Measurements from ENCODE around the gene CNNM1.

CNNM1 gene

GRCh38 chr10:99375426-99375825, 46.3 kb downstream of the CNNM1 start:
- TF ChIP-seq POLR2A (IDR thresholded peaks at IDR 0.05; ENCODE audit: low read depth, low read length) (no peak), POLR2AphosphoS5 (IDR thresholded peaks at IDR 0.05; ENCODE audit: low read depth, low read length) (no peak), TAF1 (IDR thresholded peaks at IDR 0.05; ENCODE audit: borderline replicate concordance, low read depth, low read length) (no peak)
- DNase-seq (ENCODE audit: insufficient read length) (no peak), FAIRE-seq (no peak)

- TF ChIP-seq POLR2A (IDR thresholded peaks at IDR 0.05; ENCODE audit: low read depth, low read length), result no peak
- no peak for TF ChIP-seq TAF1 (IDR thresholded peaks at IDR 0.05; ENCODE audit: borderline replicate concordance, low read depth, low read length)
- no peak for TF ChIP-seq POLR2AphosphoS5 (IDR thresholded peaks at IDR 0.05; ENCODE audit: low read depth, low read length)
- no peak for DNase-seq (ENCODE audit: insufficient read length)
- no peak for FAIRE-seq
Observed at GRCh38 chr10:99382176-99382575, 53.0 kb downstream of the CNNM1 start.

GRCh38 chr10:99387071-99387470, 57.9 kb downstream of the CNNM1 start:
- FAIRE-seq, result no peak
- no peak for TF ChIP-seq TAF1 (IDR thresholded peaks at IDR 0.05; ENCODE audit: borderline replicate concordance, low read depth, low read length)
- no peak for TF ChIP-seq POLR2AphosphoS5 (IDR thresholded peaks at IDR 0.05; ENCODE audit: low read depth, low read length)
- TF ChIP-seq POLR2A (IDR thresholded peaks at IDR 0.05; ENCODE audit: low read depth, low read length), result no peak

GRCh38 chr10:99387541-99387940, 58.4 kb downstream of the CNNM1 start:
- no peak for FAIRE-seq
- DNase-seq (ENCODE audit: insufficient read length), result no peak
- TF ChIP-seq POLR2AphosphoS5 (IDR thresholded peaks at IDR 0.05; ENCODE audit: low read depth, low read length) (no peak), POLR2A (IDR thresholded peaks at IDR 0.05; ENCODE audit: low read depth, low read length) (no peak), TAF1 (IDR thresholded peaks at IDR 0.05; ENCODE audit: borderline replicate concordance, low read depth, low read length) (no peak)

More at GRCh38 chr10:99387071-99387470, 57.9 kb downstream of the CNNM1 start:
- no peak for DNase-seq (ENCODE audit: insufficient read length)

- no peak for FAIRE-seq
- no peak for DNase-seq (ENCODE audit: insufficient read length)
Observed at GRCh38 chr10:99389729-99390480, 60.7 kb downstream of the CNNM1 start.

GRCh38 chr10:99391346-99391745, 62.2 kb downstream of the CNNM1 start:
- no peak for DNase-seq (ENCODE audit: insufficient read length)
- TF ChIP-seq POLR2A (IDR thresholded peaks at IDR 0.05; ENCODE audit: low read depth, low read length) (no peak), TAF1 (IDR thresholded peaks at IDR 0.05; ENCODE audit: borderline replicate concordance, low read depth, low read length) (no peak), POLR2AphosphoS5 (IDR thresholded peaks at IDR 0.05; ENCODE audit: low read depth, low read length) (no peak)
- FAIRE-seq, result no peak

More at GRCh38 chr10:99389729-99390480, 60.7 kb downstream of the CNNM1 start:
- TF ChIP-seq POLR2A (IDR thresholded peaks at IDR 0.05; ENCODE audit: low read depth, low read length), result no peak
- no peak for TF ChIP-seq TAF1 (IDR thresholded peaks at IDR 0.05; ENCODE audit: borderline replicate concordance, low read depth, low read length)
- TF ChIP-seq POLR2AphosphoS5 (IDR thresholded peaks at IDR 0.05; ENCODE audit: low read depth, low read length), result no peak

GRCh38 chr10:99393036-99393435, 63.9 kb downstream of the CNNM1 start:
- TF ChIP-seq POLR2AphosphoS5 (IDR thresholded peaks at IDR 0.05; ENCODE audit: low read depth, low read length), result no peak
- no peak for TF ChIP-seq POLR2A (IDR thresholded peaks at IDR 0.05; ENCODE audit: low read depth, low read length)
- TF ChIP-seq TAF1 (IDR thresholded peaks at IDR 0.05; ENCODE audit: borderline replicate concordance, low read depth, low read length), result no peak
- FAIRE-seq (no peak), DNase-seq (ENCODE audit: insufficient read length) (no peak)

GRCh38 chr10:99393683-99394082, 64.5 kb downstream of the CNNM1 start:
- no peak for FAIRE-seq
- TF ChIP-seq TAF1 (IDR thresholded peaks at IDR 0.05; ENCODE audit: borderline replicate concordance, low read depth, low read length), result no peak
- no peak for TF ChIP-seq POLR2AphosphoS5 (IDR thresholded peaks at IDR 0.05; ENCODE audit: low read depth, low read length)
- TF ChIP-seq POLR2A (IDR thresholded peaks at IDR 0.05; ENCODE audit: low read depth, low read length), result no peak
- DNase-seq (ENCODE audit: insufficient read length), result no peak

GRCh38 chr10:99394256-99394655, 65.1 kb downstream of the CNNM1 start:
- FAIRE-seq, result no peak
- no peak for DNase-seq (ENCODE audit: insufficient read length)
- no peak for TF ChIP-seq POLR2AphosphoS5 (IDR thresholded peaks at IDR 0.05; ENCODE audit: low read depth, low read length)
- TF ChIP-seq TAF1 (IDR thresholded peaks at IDR 0.05; ENCODE audit: borderline replicate concordance, low read depth, low read length), result no peak
- no peak for TF ChIP-seq POLR2A (IDR thresholded peaks at IDR 0.05; ENCODE audit: low read depth, low read length)

GRCh38 chr10:99394761-99395386, 65.7 kb downstream of the CNNM1 start:
- no peak for TF ChIP-seq POLR2A (IDR thresholded peaks at IDR 0.05; ENCODE audit: low read depth, low read length)
- no peak for TF ChIP-seq POLR2AphosphoS5 (IDR thresholded peaks at IDR 0.05; ENCODE audit: low read depth, low read length)
- FAIRE-seq (no peak), DNase-seq (ENCODE audit: insufficient read length) (no peak)

- DNase-seq (ENCODE audit: insufficient read length), result no peak
- no peak for FAIRE-seq
- no peak for TF ChIP-seq TAF1 (IDR thresholded peaks at IDR 0.05; ENCODE audit: borderline replicate concordance, low read depth, low read length)
- TF ChIP-seq POLR2A (IDR thresholded peaks at IDR 0.05; ENCODE audit: low read depth, low read length), result no peak
- no peak for TF ChIP-seq POLR2AphosphoS5 (IDR thresholded peaks at IDR 0.05; ENCODE audit: low read depth, low read length)
Observed at GRCh38 chr10:99395750-99396445, 66.7 kb downstream of the CNNM1 start.
